Fibroblast of villous mesenchyme (primary cell): ENCODE data around the gene SOX8. TPM values are rescaled to one million over a fixed set of nuclear protein-coding genes. Genes with fewer than 3 reads are reported as not detected.

Source experiments
- DNase-seq: peaks from one replicate; pipeline ENCODE4 v3.0.0-alpha.2; 2010; ENCODE audit warnings: low read depth
- H3K4me3 ChIP-seq: 2 replicates; pipeline ENCODE4 v1.5.1; 2011; ENCODE audit warnings: low read depth, mild to moderate bottlenecking, low read length
- CTCF ChIP-seq: IDR thresholded peaks from 2 replicates; pipeline ENCODE4 v1.5.1; 2012; ENCODE audit warnings: low read depth, mild to moderate bottlenecking, low read length; ENCODE audit not compliant: insufficient read depth
- total RNA-seq: library from RNA; depleted of rRNA; stranded (reverse); fragments of >200 nt; gene quantifications from 2 replicates; pipeline ENCODE4 v1.2.3, GENCODE V29; 2012

Gene SOX8
- total RNA-seq, 1 donor = not detected

GRCh38 chr16:991773-992172 lies 10.2 kb downstream of the SOX8 start:
- TF ChIP-seq CTCF = no peak
- DNase-seq = no peak
- no peak overlapping the region for H3K4me3 ChIP-seq

- DNase-seq = no peak
- no peak for TF ChIP-seq CTCF
Measured at GRCh38 chr16:993731-994130, 12.2 kb downstream of the SOX8 start.

GRCh38 chr16:995087-995486 lies 13.5 kb downstream of the SOX8 start:
- no peak overlapping the region for H3K4me3 ChIP-seq
- TF ChIP-seq CTCF = no peak
- DNase-seq = peak; percentile 11

More at GRCh38 chr16:993731-994130, 12.2 kb downstream of the SOX8 start:
- no peak overlapping the region for H3K4me3 ChIP-seq

GRCh38 chr16:995783-996182 lies 14.2 kb downstream of the SOX8 start:
- H3K4me3 ChIP-seq = no peak overlapping the region
- TF ChIP-seq CTCF = no peak
- DNase-seq = no peak

GRCh38 chr16:996681-997080 lies 15.1 kb downstream of the SOX8 start:
- no peak for TF ChIP-seq CTCF
- no peak for DNase-seq
- no peak overlapping the region for H3K4me3 ChIP-seq

- no peak overlapping the region for H3K4me3 ChIP-seq
- peak; percentile 28 for DNase-seq
- TF ChIP-seq CTCF = no peak
Measured at GRCh38 chr16:997440-998051, 16.0 kb downstream of the SOX8 start.

GRCh38 chr16:998211-998610 lies 16.6 kb downstream of the SOX8 start:
- H3K4me3 ChIP-seq = no peak overlapping the region
- no peak for TF ChIP-seq CTCF
- DNase-seq = no peak
